HEK293 (cell line): ENCODE results near the gene ZNF775.

Source experiments
- CTCF ChIA-PET: fragments of 350-600 bp; formaldehyde crosslinking; extraction: SDS; loops from one replicate; lab custom pipeline; 2021; ENCODE audit warnings: antibody characterized with exemption; lab: Yijun Ruan, JAX
- POLR2A ChIA-PET: fragments of 300-600 bp; formaldehyde crosslinking; extraction: SDS; loops from one replicate; lab custom pipeline; 2020; ENCODE audit warnings: antibody characterized with exemption, inconsistent platforms; lab: Yijun Ruan, JAX
- H3K27ac ChIP-seq: fragments of 200-500 bp; sonication (Bioruptor generic); 2 replicates; pipeline ENCODE4 v1.5.1; 2014; ENCODE audit warnings: low read depth, low read length, control low read depth, inconsistent platforms; ENCODE audit errors: extremely low read depth
- H3K36me3 ChIP-seq, 2 experiments: fragments of 200-500 bp in 1 of 2; sonication (Bioruptor generic) in 1 of 2; 1 replicate in 1 of 2; 2 replicates in 1 of 2; pipeline ENCODE4 v1.5.1; 2014 to 2017; ENCODE audit warnings: inconsistent platforms in 2 of 2, low read length in 2 of 2; ENCODE audit not compliant: control insufficient read depth in 2 of 2, insufficient read depth in 1 of 2
- H3K4me1 ChIP-seq: fragments of 200-500 bp; sonication (Bioruptor generic); 2 replicates; pipeline ENCODE4 v1.5.1; 2014; ENCODE audit warnings: mild to moderate bottlenecking, low read length, inconsistent platforms; ENCODE audit not compliant: control insufficient read depth, insufficient read depth
- H3K4me3 ChIP-seq: 2 replicates; pipeline ENCODE4 v1.5.1; 2011; ENCODE audit warnings: low read depth, mild to moderate bottlenecking, control low read depth, low read length, moderate library complexity
- H3K9me3 ChIP-seq: fragments of 200-500 bp; sonication (Bioruptor generic); 2 replicates; pipeline ENCODE4 v1.5.1; 2014; ENCODE audit warnings: low read depth, low read length, inconsistent platforms; ENCODE audit not compliant: control insufficient read depth, insufficient read depth
- GLIS1 ChIP-seq: fragments of 450-650 bp; formaldehyde crosslinking; IDR thresholded peaks from 2 replicates; pipeline ENCODE4 v1.5.1; 2016; ENCODE audit warnings: missing biosample characterization, missing genetic modification characterization
- INSM2 ChIP-seq: fragments of 450-650 bp; formaldehyde crosslinking; IDR thresholded peaks from 2 replicates; pipeline ENCODE4 v1.5.1; 2016; ENCODE audit warnings: missing biosample characterization, missing genetic modification characterization
- OVOL3 ChIP-seq: fragments of 450-650 bp; formaldehyde crosslinking; IDR thresholded peaks from 2 replicates; pipeline ENCODE4 v1.5.1; 2016; ENCODE audit warnings: missing biosample characterization, missing genetic modification characterization
- PRDM10 ChIP-seq: fragments of 450-650 bp; formaldehyde crosslinking; IDR thresholded peaks from 2 replicates; pipeline ENCODE4 v1.5.1; 2016; ENCODE audit warnings: missing biosample characterization, missing genetic modification characterization
- SCRT1 ChIP-seq: fragments of 450-650 bp; formaldehyde crosslinking; IDR thresholded peaks from 2 replicates; pipeline ENCODE4 v1.5.1; 2016; ENCODE audit warnings: missing biosample characterization, missing genetic modification characterization, borderline replicate concordance
- ZBTB17 ChIP-seq: fragments of 450-650 bp; formaldehyde crosslinking; IDR thresholded peaks from 2 replicates; pipeline ENCODE4 v1.5.1; 2016; ENCODE audit warnings: missing biosample characterization, missing genetic modification characterization
- ZBTB44 ChIP-seq: fragments of 450-650 bp; IDR thresholded peaks from 2 replicates; pipeline ENCODE4 v1.5.1; 2018; ENCODE audit warnings: missing biosample characterization, mild to moderate bottlenecking, missing genetic modification characterization
- ZBTB48 ChIP-seq: fragments of 450-650 bp; formaldehyde crosslinking; IDR thresholded peaks from 2 replicates; pipeline ENCODE4 v1.5.1; 2016; ENCODE audit warnings: missing biosample characterization, missing genetic modification characterization
- ZBTB6 ChIP-seq: fragments of 450-650 bp; formaldehyde crosslinking; IDR thresholded peaks from 2 replicates; pipeline ENCODE4 v1.5.1; 2017; ENCODE audit warnings: missing biosample characterization, missing genetic modification characterization
- ZFP3 ChIP-seq: fragments of 450-650 bp; formaldehyde crosslinking; IDR thresholded peaks from 2 replicates; pipeline ENCODE4 v1.5.1; 2016; ENCODE audit warnings: low read depth, missing biosample characterization, missing genetic modification characterization
- ZFP37 ChIP-seq: fragments of 450-650 bp; formaldehyde crosslinking; IDR thresholded peaks from 2 replicates; pipeline ENCODE4 v1.5.1; 2016; ENCODE audit warnings: missing biosample characterization, missing genetic modification characterization
- ZNF112 ChIP-seq: fragments of 450-650 bp; formaldehyde crosslinking; IDR thresholded peaks from 2 replicates; pipeline ENCODE4 v1.5.0; 2017; ENCODE audit warnings: missing biosample characterization, missing genetic modification characterization
- ZNF175 ChIP-seq: fragments of 450-650 bp; formaldehyde crosslinking; IDR thresholded peaks from 2 replicates; pipeline ENCODE4 v1.5.1; 2016; ENCODE audit warnings: missing biosample characterization, missing genetic modification characterization
- ZNF366 ChIP-seq: fragments of 450-650 bp; formaldehyde crosslinking; conservative IDR thresholded peaks from 2 replicates; pipeline ENCODE4 v1.5.1; 2016; ENCODE audit warnings: missing biosample characterization, missing genetic modification characterization
- ZNF426 ChIP-seq: fragments of 450-650 bp; formaldehyde crosslinking; IDR thresholded peaks from 2 replicates; pipeline ENCODE4 v1.5.1; 2017; ENCODE audit warnings: missing biosample characterization, missing genetic modification characterization, mild to moderate bottlenecking, inconsistent platforms, moderate library complexity
- ZNF544 ChIP-seq: fragments of 450-650 bp; formaldehyde crosslinking; IDR thresholded peaks from 2 replicates; pipeline ENCODE4 v1.5.0; 2017; ENCODE audit warnings: missing biosample characterization, missing genetic modification characterization
- ZNF555 ChIP-seq: fragments of 450-650 bp; formaldehyde crosslinking; conservative IDR thresholded peaks from 2 replicates; pipeline ENCODE4 v1.5.1; 2017; ENCODE audit warnings: missing biosample characterization, mild to moderate bottlenecking, missing genetic modification characterization, inconsistent platforms
- ZNF664 ChIP-seq: fragments of 450-650 bp; formaldehyde crosslinking; IDR thresholded peaks from 2 replicates; pipeline ENCODE4 v1.5.1; 2016; ENCODE audit warnings: missing biosample characterization, missing genetic modification characterization
- ZNF776 ChIP-seq: fragments of 450-650 bp; formaldehyde crosslinking; IDR thresholded peaks from 2 replicates; pipeline ENCODE4 v1.5.0; 2017; ENCODE audit warnings: missing biosample characterization, missing genetic modification characterization, borderline replicate concordance
- ZXDB ChIP-seq: fragments of 450-650 bp; formaldehyde crosslinking; IDR thresholded peaks from 2 replicates; pipeline ENCODE4 v1.5.1; 2016; ENCODE audit warnings: missing biosample characterization, missing genetic modification characterization
- TF ChIP-seq, protein P1 (sequence below): fragments of 450-650 bp; formaldehyde crosslinking; IDR thresholded peaks from 2 replicates; pipeline ENCODE4 v1.5.1; 2016; ENCODE audit warnings: missing biosample characterization, missing genetic modification characterization
- TF ChIP-seq, protein P2 (sequence below): fragments of 450-650 bp; formaldehyde crosslinking; IDR thresholded peaks from 2 replicates; pipeline ENCODE4 v1.5.1; 2016; ENCODE audit warnings: missing biosample characterization, missing genetic modification characterization

The ZNF775 gene

DNA sequence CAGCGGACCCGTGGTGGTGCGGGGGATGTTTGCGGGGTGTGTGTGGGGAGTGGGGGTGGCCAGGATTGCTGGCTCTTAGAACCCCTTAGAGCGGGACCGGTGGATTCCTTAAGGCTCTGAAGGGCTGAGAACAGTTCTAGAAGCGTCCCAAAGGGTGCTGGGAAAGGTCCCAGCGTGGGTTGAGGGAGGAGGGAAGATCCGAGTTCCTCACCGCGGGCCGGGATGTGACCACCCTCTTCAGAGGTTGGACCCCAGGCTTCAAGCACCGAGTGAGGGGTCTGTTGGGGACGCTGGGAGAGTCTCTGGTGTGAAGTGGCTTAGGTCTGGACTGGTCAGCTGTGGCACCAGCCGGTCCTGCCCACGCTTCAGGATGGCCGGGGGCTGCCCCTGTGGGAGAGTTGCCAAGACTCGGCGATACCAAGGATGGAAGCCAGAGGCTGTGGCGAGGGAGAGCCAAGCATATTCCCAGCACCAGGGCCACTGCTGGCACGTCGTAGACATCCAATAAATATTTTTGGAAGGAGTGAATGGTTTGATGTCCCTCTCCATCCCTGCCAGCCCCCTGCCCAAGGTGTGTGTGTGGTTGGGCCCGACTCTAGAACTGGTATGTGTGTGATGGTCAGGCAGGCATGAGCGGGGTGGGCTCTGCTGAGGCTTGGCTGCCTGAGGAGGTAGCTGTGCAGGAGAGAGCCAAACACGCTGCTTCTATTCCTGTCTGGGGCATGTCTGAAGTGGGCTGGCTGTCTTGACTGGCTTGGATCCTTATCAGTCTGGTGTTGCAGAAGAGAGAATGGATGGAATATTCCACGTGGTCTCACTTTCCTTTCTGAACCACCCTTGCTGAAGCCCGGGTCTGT lies 19.2 kb downstream of the ZNF775 start:
- POLR2A ChIA-PET = no interaction called here
- Histone ChIP-seq H3K9me3 (no peaks in the 10 kb centered on the region), H3K36me3 (peaks cover 0 to 25% of the 10 kb centered on the region in 2 experiments; a peak in 1 of 3 replicates), H3K4me1 (no peaks in the 10 kb centered on the region), H3K4me3 (no peak overlapping the region), H3K27ac (no peak overlapping the region)
- TF ChIP-seq PRDM10 (tag by site-specific recombination) = peak; percentile 32; the same call in 1 of the 2 replicates
- TF ChIP-seq SCRT1 = no peak
- TF ChIP-seq ZNF544 = no peak
- no peak for TF ChIP-seq OVOL3
- TF ChIP-seq ZFP3 (tag by site-specific recombination) = no peak
- TF ChIP-seq, protein P1, sequence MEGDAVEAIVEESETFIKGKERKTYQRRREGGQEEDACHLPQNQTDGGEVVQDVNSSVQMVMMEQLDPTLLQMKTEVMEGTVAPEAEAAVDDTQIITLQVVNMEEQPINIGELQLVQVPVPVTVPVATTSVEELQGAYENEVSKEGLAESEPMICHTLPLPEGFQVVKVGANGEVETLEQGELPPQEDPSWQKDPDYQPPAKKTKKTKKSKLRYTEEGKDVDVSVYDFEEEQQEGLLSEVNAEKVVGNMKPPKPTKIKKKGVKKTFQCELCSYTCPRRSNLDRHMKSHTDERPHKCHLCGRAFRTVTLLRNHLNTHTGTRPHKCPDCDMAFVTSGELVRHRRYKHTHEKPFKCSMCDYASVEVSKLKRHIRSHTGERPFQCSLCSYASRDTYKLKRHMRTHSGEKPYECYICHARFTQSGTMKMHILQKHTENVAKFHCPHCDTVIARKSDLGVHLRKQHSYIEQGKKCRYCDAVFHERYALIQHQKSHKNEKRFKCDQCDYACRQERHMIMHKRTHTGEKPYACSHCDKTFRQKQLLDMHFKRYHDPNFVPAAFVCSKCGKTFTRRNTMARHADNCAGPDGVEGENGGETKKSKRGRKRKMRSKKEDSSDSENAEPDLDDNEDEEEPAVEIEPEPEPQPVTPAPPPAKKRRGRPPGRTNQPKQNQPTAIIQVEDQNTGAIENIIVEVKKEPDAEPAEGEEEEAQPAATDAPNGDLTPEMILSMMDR = no peak
- no peak for TF ChIP-seq GLIS1
- TF ChIP-seq ZNF366 (tag by site-specific recombination) = no peak
- CTCF ChIA-PET = no interaction called here

DNA sequence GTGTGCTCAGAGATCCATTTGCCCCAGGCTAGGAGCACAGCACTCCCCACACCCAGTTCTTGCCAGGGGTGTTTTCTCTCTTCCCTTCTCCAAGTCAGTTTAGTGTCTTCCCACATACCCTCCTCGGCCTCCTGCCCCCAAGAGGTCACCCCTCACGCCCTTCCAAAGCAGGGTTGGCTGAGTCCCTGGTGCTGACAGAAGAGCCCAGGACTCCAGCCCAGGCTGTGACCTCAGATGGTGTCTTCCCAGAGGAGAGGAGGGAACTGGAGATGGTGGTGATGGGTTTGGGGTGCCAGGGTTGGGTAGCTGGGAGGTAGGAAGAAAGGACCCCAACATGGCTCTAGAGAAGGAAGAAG lies 19.8 kb downstream of the ZNF775 start:
- no peaks in the 10 kb centered on the region for H3K4me1 ChIP-seq
- H3K4me3 ChIP-seq = no peak overlapping the region
- no peaks in the 10 kb centered on the region for H3K9me3 ChIP-seq
- CTCF ChIA-PET = no interaction called here
- peaks cover 0 to 25% of the 10 kb centered on the region in 2 experiments; a peak in 1 of 3 replicates for H3K36me3 ChIP-seq
- no peak overlapping the region for H3K27ac ChIP-seq
- POLR2A ChIA-PET = no interaction called here
- TF ChIP-seq ZNF776 (no peak), ZNF112 (tag by site-specific recombination) (no peak), ZBTB44 (no peak), ZBTB6 (tag by site-specific recombination) (no peak), ZNF175 (no peak), ZNF555 (tag by site-specific recombination) (no peak), ZBTB17 (tag by site-specific recombination) (no peak), ZBTB48 (tag by site-specific recombination) (no peak), INSM2 (tag by site-specific recombination) (no peak), ZNF426 (tag by site-specific recombination) (no peak), ZNF664 (tag by site-specific recombination) (no peak), ZFP37 (tag by site-specific recombination) (no peak), ZXDB (tag by site-specific recombination) (no peak)
- TF ChIP-seq, protein P2, sequence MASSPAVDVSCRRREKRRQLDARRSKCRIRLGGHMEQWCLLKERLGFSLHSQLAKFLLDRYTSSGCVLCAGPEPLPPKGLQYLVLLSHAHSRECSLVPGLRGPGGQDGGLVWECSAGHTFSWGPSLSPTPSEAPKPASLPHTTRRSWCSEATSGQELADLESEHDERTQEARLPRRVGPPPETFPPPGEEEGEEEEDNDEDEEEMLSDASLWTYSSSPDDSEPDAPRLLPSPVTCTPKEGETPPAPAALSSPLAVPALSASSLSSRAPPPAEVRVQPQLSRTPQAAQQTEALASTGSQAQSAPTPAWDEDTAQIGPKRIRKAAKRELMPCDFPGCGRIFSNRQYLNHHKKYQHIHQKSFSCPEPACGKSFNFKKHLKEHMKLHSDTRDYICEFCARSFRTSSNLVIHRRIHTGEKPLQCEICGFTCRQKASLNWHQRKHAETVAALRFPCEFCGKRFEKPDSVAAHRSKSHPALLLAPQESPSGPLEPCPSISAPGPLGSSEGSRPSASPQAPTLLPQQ (tag by site-specific recombination) = no peak
